SH-SY5Y (cell line): ENCODE data around the gene GSC.

ENCODE experiments used
- GATA2 ChIP-seq: IDR thresholded peaks from 2 replicates; pipeline ENCODE4 v1.6.1; 2011; ENCODE audit warnings: mild to moderate bottlenecking, low read depth, low read length
- GATA3 ChIP-seq: IDR thresholded peaks from 2 replicates; pipeline ENCODE4 v1.6.1; 2011; ENCODE audit warnings: low read depth, mild to moderate bottlenecking, low read length, moderate library complexity

DNA sequence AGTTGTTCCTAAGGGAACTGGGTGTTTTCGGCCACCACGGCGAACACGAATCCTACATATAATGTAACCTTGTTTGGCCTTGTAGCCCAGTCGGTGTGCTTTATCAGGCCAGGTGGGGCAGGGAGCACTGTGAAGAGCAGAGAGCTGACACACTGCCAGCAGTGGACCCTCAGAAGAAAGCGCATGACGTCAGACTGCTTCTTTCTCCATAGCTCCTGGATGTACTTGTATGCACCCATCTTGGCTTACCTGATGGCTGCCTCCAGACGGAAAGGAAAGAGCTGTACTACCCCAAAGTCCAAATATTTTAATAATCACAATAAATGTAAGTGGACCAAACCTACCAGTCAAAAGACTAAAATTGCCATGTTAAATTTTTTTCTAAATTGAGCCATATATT lies 31.3 kb upstream of the GSC start:
- TF ChIP-seq GATA2 (no peak), GATA3 (no peak)
